Measurements from ENCODE around the gene KLHDC10. TPM values are rescaled to one million over a fixed set of nuclear protein-coding genes. Genes with fewer than 3 reads are reported as not detected.
"Not testable (repeated sequence)": the region's sequence is repeated elsewhere in the genome, so short reads cannot be mapped to it uniquely, and the experiment has no call there.

KLHDC10 gene
- total RNA-seq, 1 donor from 2014 or later, result 13.9 TPM

- Mint-ChIP-seq H3K36me3 (ENCODE audit: low read depth) (peaks cover 19% of the 10 kb centered on the region), H3K27me3 (ENCODE audit: low read depth) (peaks cover 24% of the 10 kb centered on the region), H3K4me3 (ENCODE audit: low read depth) (peak overlapping the region; percentile 21), H3K27ac (peak overlapping the region; percentile 33), H3K4me1 (ENCODE audit: low read depth) (peaks cover 11% of the 10 kb centered on the region), H3K9me3 (no peaks in the 10 kb centered on the region)
- no peak for DNase-seq (ENCODE audit: low spot score)
- intact Hi-C loops (cut with micrococcal nuclease), result no loop called here
These were observed 71.0 kb downstream of the KLHDC10 start for GRCh38 chr7:130141161-130141883.

GRCh38 chr7:130141884-130142653 lies 71.7 kb downstream of the KLHDC10 start:
- Mint-ChIP-seq H3K4me3 (ENCODE audit: low read depth) (peak overlapping the region; percentile 21), H3K27ac (no peak overlapping the region), H3K27me3 (ENCODE audit: low read depth) (peaks cover 26% of the 10 kb centered on the region), H3K36me3 (ENCODE audit: low read depth) (peaks cover 13% of the 10 kb centered on the region), H3K9me3 (no peaks in the 10 kb centered on the region), H3K4me1 (ENCODE audit: low read depth) (peaks cover 4% of the 10 kb centered on the region)
- intact Hi-C loops (cut with micrococcal nuclease), result no loop called here
- no peak for DNase-seq (ENCODE audit: low spot score)

GRCh38 chr7:130142654-130143333 lies 72.5 kb downstream of the KLHDC10 start:
- Mint-ChIP-seq H3K4me1 (ENCODE audit: low read depth) (peaks cover 3% of the 10 kb centered on the region), H3K27ac (no peak overlapping the region), H3K27me3 (ENCODE audit: low read depth) (peaks cover 26% of the 10 kb centered on the region), H3K36me3 (ENCODE audit: low read depth) (peaks cover 10% of the 10 kb centered on the region), H3K9me3 (no peaks in the 10 kb centered on the region), H3K4me3 (ENCODE audit: low read depth) (no peak overlapping the region)
- intact Hi-C loops (cut with micrococcal nuclease), result no loop called here
- DNase-seq (ENCODE audit: low spot score), result no peak

GRCh38 chr7:130143334-130143732 lies 73.0 kb downstream of the KLHDC10 start:
- no peaks in the 10 kb centered on the region for H3K9me3 Mint-ChIP-seq
- DNase-seq (ENCODE audit: low spot score), result no peak
- intact Hi-C loops (cut with micrococcal nuclease), result no loop called here
- peaks cover 3% of the 10 kb centered on the region for H3K4me1 Mint-ChIP-seq (ENCODE audit: low read depth)
- H3K27me3 Mint-ChIP-seq (ENCODE audit: low read depth), result peaks cover 30% of the 10 kb centered on the region
- H3K27ac Mint-ChIP-seq, result no peak overlapping the region
- H3K4me3 Mint-ChIP-seq (ENCODE audit: low read depth), result no peak overlapping the region
- peaks cover 7% of the 10 kb centered on the region for H3K36me3 Mint-ChIP-seq (ENCODE audit: low read depth)

GRCh38 chr7:130143986-130144311 lies 73.6 kb downstream of the KLHDC10 start:
- Mint-ChIP-seq H3K27me3 (ENCODE audit: low read depth) (peaks cover 35% of the 10 kb centered on the region), H3K4me1 (ENCODE audit: low read depth) (peaks cover 3% of the 10 kb centered on the region), H3K9me3 (no peaks in the 10 kb centered on the region), H3K27ac (no peak overlapping the region), H3K4me3 (ENCODE audit: low read depth) (no peak overlapping the region), H3K36me3 (ENCODE audit: low read depth) (peaks cover 6% of the 10 kb centered on the region)
- intact Hi-C loops (cut with micrococcal nuclease), result no loop called here
- DNase-seq (ENCODE audit: low spot score), result no peak

- H3K4me1 Mint-ChIP-seq (ENCODE audit: low read depth), result peaks cover 3% of the 10 kb centered on the region
- intact Hi-C loops (cut with micrococcal nuclease), result no loop called here
- no peaks in the 10 kb centered on the region for H3K9me3 Mint-ChIP-seq
- no peak overlapping the region for H3K27ac Mint-ChIP-seq
- no peak overlapping the region for H3K4me3 Mint-ChIP-seq (ENCODE audit: low read depth)
- no peak for DNase-seq (ENCODE audit: low spot score)
- H3K36me3 Mint-ChIP-seq (ENCODE audit: low read depth), result peaks cover under 1% of the 10 kb centered on the region
- H3K27me3 Mint-ChIP-seq (ENCODE audit: low read depth), result peaks cover 41% of the 10 kb centered on the region
These were observed 74.2 kb downstream of the KLHDC10 start for GRCh38 chr7:130144312-130145171.

- DNase-seq (ENCODE audit: low spot score), result no peak
- Mint-ChIP-seq H3K27me3 (ENCODE audit: low read depth) (peaks cover 45% of the 10 kb centered on the region), H3K9me3 (no peaks in the 10 kb centered on the region), H3K27ac (no peak overlapping the region), H3K4me1 (ENCODE audit: low read depth) (peaks cover 3% of the 10 kb centered on the region), H3K4me3 (ENCODE audit: low read depth) (no peak overlapping the region), H3K36me3 (ENCODE audit: low read depth) (no peaks in the 10 kb centered on the region)
- intact Hi-C loops (cut with micrococcal nuclease), result no loop called here
These were observed 75.2 kb downstream of the KLHDC10 start for GRCh38 chr7:130145424-130146100.

GRCh38 chr7:130146142-130146541 lies 75.8 kb downstream of the KLHDC10 start:
- H3K4me1 Mint-ChIP-seq (ENCODE audit: low read depth); H3K9me3 Mint-ChIP-seq; H3K27ac Mint-ChIP-seq; H3K36me3 Mint-ChIP-seq (ENCODE audit: low read depth); intact Hi-C loops (cut with micrococcal nuclease); H3K4me3 Mint-ChIP-seq (ENCODE audit: low read depth); DNase-seq (ENCODE audit: low spot score): not testable (repeated sequence)
- peaks cover 45% of the 10 kb centered on the region for H3K27me3 Mint-ChIP-seq (ENCODE audit: low read depth)

- Mint-ChIP-seq H3K9me3 (no peaks in the 10 kb centered on the region), H3K27ac (no peak overlapping the region), H3K4me3 (ENCODE audit: low read depth) (no peak overlapping the region), H3K4me1 (ENCODE audit: low read depth) (no peaks in the 10 kb centered on the region), H3K36me3 (ENCODE audit: low read depth) (no peaks in the 10 kb centered on the region), H3K27me3 (ENCODE audit: low read depth) (peaks cover 42% of the 10 kb centered on the region)
- DNase-seq (ENCODE audit: low spot score), result no peak
- intact Hi-C loops (cut with micrococcal nuclease), result no loop called here
These were observed 76.5 kb downstream of the KLHDC10 start for GRCh38 chr7:130146693-130147405.

GRCh38 chr7:130147710-130148325 lies 77.5 kb downstream of the KLHDC10 start:
- no peak for DNase-seq (ENCODE audit: low spot score)
- no peaks in the 10 kb centered on the region for H3K4me1 Mint-ChIP-seq (ENCODE audit: low read depth)
- H3K36me3 Mint-ChIP-seq (ENCODE audit: low read depth), result no peaks in the 10 kb centered on the region
- intact Hi-C loops (cut with micrococcal nuclease), result no loop called here
- H3K4me3 Mint-ChIP-seq (ENCODE audit: low read depth), result no peak overlapping the region
- no peaks in the 10 kb centered on the region for H3K9me3 Mint-ChIP-seq
- peaks cover 40% of the 10 kb centered on the region for H3K27me3 Mint-ChIP-seq (ENCODE audit: low read depth)
- H3K27ac Mint-ChIP-seq, result no peak overlapping the region

GRCh38 chr7:130148561-130148960 lies 78.2 kb downstream of the KLHDC10 start:
- intact Hi-C loops (cut with micrococcal nuclease), result no loop called here
- H3K4me1 Mint-ChIP-seq (ENCODE audit: low read depth), result no peaks in the 10 kb centered on the region
- H3K4me3 Mint-ChIP-seq (ENCODE audit: low read depth), result no peak overlapping the region
- DNase-seq (ENCODE audit: low spot score), result no peak
- H3K27me3 Mint-ChIP-seq (ENCODE audit: low read depth), result peaks cover 35% of the 10 kb centered on the region
- H3K36me3 Mint-ChIP-seq (ENCODE audit: low read depth), result no peaks in the 10 kb centered on the region
- no peaks in the 10 kb centered on the region for H3K9me3 Mint-ChIP-seq
- H3K27ac Mint-ChIP-seq, result no peak overlapping the region
